Activated CD4-positive, CD25-positive, alpha-beta regulatory T cell (primary cell): ENCODE measurements around the gene TYMS.

Experiments used
- DNase-seq, 4 experiments: peaks; one replicate each; lab custom pipeline; 2025; lab: John Stamatoyannopoulos, UW

The TYMS gene

DNA sequence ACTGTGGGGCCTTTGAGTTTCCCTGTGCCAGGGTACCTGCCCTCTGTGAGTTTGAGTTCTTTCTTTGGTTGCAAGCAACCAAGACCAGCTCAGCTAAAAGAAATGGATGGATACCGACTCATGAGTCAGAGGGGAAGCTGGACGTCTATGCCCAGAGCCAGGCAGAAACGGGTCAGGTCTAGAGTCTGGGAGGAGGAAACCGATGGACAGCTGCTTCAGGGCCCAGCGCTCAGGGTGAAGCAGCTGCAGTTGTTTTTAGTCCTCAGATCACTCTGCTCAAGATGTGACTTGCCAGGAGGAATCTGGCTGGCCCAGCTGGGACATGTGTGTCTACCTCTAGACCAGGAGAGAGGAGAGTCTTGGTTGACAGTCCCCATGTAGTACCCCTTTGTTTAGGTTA lies 10.1 kb upstream of the TYMS start:
- DNase-seq: no peak

DNA sequence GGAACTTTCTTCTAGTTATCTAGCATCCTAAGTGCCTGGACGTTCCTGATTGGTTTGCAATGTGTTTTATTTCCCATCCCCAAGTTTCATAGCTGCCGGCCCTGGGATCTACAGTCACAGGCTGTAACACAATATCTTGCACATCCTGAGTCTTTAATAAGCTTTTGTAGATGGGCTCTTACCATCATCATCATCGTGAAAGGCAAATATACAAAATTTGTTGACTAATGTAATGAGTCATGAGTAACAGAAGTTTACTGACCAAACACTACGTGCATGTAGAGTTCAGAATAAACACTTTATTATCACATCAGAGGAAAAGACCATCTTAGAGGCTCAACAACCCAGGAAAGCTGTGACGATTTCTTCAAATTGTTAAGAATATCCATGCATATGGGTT lies 8.1 kb upstream of the TYMS start:
- DNase-seq: no peak

DNA sequence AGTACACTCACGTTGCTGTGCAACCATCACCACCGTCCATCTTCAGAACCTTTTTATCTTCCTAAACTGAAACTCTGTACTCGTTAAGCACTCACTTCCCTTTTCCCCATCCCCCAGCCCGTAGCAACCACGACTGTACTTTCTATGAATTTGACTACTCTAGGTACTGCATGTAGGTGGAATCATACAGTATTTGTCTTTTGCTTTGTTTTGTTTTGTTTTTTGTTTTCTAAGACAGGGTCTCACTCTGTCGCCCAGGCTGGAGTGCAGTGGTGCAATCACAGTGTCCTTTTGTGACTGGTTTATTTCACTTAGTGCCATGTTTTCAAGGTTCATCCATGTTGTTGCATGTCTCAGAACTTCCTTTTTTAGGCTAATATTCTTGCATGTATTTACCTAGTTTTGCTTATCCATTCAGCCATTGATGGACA lies 7.0 kb upstream of the TYMS start:
- DNase-seq: no peak

DNA sequence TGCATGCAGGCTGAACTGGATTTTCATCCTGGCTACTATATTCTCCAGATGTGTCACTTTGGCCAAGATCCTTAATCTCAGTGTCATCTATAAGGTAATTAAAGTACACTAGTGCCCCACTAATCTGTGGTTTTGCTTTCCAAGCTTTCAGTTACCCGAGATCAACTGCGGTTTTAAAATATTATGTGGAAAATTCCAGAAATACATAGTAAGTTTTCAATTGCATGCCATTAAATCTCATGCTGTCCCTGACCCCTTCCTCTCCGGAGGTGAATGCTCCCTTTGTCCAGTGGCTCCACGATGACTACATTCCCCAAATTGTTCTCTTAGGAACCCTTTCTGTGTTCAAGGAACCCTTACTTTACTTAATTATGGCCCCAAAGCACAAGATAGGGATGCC lies 5.3 kb upstream of the TYMS start:
- DNase-seq: no peak

DNA sequence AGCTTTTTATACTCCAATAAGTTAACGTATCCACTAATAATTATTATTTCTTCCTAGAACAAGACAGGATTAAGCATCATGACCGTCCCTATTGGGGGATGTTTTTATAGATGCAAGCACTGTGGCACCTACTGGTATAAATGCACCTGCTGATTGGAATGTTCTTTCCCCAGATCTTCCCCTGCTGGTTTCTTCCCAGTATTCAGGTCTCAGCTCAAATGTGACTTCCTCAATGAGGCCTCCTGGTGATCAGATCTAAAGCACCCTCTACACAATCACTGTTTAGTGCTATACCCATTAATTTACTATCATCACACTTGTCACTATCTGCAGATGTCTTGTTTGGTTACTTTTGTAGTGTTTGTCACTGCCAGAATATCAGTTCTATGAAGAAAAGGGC lies 3.9 kb upstream of the TYMS start:
- no peak for DNase-seq

DNA sequence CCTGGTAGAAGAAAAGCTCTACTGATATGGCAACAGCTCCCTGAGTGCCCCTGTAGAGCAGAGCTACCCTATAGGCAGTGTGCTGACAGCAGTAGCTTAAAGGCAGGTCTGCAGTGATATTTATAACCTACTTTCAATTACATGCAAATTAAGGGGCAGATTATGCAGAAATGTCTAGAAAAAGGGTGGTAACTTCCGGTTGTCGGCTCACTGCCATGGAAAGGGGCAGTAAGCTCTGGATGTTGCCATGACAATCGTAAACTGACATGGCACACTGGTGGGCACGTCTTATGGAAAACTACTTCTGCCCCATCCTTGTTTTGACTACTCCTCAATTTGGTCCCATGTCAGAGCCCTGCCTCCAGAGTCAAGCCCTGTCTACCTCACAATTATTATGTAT lies 2.9 kb upstream of the TYMS start:
- DNase-seq: no peak

DNA sequence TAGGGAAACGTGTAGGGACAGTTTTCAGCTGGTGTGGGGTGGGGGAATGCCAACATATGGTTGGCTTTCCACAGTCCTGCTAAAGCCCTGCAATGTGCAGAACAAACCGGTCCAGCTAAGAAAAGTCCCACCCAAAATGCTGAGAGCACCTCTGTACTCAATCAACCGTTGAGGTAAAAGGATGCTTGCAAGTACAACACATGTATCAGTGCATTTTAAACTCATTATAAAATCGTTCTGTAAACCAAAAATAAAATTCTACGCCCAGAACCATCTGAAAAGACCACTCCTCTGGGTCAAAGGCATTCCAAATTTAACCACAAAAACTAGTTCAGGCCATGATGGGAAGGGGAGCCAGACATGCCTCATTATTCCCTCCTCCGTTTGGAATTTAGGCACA lies 2.0 kb upstream of the TYMS start:
- DNase-seq: no peak

DNA sequence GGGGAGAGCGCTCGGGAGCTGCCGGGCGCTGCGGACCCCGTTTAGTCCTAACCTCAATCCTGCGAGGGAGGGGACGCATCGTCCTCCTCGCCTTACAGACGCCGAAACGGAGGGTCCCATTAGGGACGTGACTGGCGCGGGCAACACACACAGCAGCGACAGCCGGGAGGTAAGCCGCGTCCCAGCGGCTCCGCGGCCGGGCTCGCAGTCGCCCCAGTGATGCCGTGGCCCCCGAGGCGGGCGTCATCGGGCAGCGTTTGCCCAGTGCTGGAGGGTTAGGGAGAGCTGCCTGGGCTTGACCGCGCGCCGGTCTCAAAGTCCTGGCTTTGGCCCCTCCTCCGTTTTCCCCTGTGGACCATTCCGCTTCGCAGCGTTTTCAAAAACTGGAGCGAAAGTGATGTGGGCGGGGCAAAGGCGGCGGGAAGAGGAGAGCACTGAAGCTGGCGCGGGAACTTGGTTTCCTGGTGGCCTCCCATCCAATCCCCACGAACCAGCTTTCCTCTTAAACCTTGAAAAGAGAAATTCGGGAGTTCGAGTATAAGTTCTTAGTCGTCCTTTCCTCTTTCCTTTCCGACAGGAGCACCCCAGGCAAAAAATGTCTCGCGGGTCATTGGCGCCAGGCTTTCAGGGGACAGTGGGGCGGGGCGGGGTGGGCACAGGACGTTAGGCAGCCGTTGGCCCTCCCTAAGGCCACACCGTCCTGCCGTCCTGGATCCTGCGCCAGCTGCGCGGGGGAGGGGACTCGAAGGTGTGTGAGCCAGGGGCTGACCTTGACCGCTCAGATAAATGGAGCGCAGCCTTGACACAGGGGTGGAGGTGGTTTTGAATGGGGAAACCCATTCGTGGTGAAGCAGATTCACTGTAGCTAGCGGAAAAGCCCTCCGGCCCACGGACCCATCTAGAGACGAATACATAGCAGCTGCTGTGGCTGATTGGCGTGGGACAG lies 821 bp downstream of the TYMS start:
- DNase-seq: peak in 3 of 4 experiments; percentile 4 to 25 (median 4)

DNA sequence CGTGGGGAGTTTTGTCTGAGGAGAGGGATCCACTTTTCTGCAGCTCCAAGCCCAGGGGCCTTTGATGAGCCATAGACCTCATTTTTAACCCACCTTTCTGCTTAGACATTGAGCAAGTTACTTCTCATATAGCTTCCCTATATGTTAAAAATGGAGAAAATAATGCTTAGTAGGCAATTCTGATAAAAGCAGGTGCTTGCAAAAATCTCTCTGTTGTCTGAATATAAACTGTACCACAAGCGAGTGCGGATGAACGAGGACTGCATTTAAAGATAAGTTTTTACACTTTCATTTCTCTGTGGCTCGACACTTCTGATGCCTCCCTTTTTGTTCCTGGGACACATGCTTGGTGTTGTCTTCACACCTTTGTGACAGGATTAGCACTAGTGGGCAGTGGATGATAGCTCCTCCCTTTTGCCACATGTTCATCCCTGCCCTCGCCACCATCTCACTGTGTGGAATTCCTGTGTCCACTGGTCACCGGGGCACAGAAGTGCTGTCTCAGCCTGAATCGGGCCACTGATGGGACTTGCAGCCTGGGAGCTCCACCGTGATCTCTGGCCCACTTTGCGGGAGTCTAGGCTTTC lies 1.6 kb downstream of the TYMS start:
- DNase-seq: no peak

DNA sequence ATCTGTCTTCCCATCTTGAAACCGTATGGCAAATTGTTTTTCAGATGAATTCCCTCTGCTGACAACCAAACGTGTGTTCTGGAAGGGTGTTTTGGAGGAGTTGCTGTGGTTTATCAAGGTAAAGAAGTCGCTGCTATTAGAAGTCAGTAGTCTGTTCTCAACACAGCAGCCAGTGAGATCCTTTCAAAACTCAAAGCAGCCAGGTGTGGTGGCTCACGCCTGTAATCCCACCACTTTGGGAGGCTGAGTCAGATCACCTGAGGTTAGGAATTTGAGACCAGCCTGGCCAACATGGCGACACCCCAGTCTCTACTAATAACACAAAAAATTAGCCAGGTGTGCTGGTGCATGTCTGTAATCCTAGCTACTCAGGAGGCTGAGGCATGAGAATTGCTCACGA lies 2.1 kb downstream of the TYMS start:
- DNase-seq: no peak

DNA sequence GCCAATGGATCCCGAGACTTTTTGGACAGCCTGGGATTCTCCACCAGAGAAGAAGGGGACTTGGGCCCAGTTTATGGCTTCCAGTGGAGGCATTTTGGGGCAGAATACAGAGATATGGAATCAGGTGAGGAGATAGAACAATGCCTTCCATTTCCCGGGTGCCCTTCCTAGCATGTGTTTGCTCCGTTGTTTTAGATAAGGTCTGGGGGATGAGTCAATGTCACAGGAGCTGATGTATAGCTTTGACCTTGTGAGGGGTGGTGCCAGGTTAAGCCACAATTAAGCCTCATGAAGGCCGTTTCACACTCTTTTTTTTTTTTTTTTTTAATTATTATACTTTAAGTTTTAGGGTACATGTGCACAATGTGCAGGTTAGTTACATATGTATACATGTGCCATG lies 4.7 kb downstream of the TYMS start:
- DNase-seq: no peak

DNA sequence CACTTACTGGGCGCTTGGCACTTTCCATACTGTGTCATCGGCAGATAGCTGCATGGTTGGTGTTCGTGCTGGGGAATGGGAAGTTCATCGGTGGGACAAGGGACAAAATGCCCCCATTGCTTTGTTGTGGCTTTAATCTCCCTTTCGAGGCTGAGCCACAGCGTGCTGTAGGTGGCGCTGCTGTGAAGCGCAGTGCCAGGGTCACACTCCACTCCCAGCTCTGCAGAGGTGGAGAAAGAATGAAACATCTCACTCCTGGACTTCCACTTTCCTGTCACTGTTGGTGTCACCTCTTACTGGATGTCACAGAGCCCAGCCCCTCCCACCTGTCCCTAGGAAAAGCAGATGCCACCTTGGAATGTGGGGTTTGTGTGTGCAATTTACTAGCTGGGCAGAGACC lies 8.7 kb downstream of the TYMS start:
- DNase-seq: no peak

DNA sequence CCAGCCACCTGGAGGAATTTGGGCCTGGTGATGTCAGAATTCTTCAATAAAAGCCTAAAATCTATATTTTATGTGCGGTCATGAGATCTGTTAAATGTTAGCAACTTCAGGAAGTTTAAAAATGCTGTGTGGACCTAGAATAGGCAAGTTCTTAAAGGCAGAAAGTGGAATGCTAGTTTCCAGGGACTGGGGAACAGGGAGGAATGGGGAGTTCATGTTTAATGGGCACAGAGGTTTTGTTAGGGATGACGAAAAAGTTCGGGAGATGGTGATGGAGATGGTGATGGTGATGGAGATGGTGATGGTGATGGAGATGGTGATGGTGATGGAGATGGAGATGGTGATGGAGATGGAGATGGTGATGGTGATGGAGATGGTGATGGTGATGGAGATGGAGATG lies 9.2 kb downstream of the TYMS start:
- no peak for DNase-seq

DNA sequence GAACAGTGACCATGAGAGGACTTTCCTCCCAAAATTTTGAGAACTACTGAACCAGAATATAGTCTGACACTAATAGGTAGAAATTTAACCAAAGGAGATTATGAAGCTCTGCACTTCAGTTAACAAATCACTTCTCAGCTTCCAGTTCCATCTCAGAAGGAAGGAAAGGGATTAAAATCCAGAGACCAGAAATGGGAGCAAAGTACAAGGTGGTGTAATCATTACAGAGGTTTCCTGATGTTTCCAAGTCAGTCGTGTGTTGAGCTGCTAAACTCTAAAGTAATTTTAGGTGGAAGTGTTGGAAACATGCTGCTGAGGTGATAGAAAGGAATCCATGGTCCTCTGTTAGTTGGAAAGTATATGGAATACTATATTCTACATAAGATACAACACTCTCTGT lies 10.8 kb downstream of the TYMS start:
- no peak for DNase-seq

DNA sequence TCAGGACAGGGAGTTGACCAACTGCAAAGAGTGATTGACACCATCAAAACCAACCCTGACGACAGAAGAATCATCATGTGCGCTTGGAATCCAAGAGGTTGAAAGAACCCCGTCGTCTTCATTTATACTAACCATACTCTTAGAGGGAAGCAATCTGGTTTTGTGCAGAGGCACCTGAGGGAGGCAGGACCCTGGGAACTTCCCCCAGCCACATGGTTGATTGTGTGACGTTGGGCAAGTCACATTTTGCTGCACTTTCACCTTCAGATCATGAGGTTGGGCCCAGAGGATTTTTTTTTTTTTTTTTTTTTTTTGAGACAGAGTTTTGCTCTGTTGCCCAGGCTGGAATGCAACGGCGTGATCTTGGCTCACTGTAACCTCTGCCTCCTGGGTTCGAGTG lies 11.6 kb downstream of the TYMS start:
- no peak for DNase-seq

DNA sequence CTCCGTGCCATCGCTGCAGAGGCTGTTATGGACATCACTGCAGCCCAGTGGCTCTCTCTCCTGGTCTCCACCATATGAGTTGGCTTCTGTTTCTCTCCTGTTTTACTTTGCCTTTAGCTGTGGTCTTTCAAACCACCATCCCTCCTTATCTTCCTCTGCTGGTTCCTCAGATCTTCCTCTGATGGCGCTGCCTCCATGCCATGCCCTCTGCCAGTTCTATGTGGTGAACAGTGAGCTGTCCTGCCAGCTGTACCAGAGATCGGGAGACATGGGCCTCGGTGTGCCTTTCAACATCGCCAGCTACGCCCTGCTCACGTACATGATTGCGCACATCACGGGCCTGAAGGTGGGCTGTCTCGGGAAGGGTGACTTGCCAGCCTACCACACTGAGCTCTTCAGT lies 13.1 kb downstream of the TYMS start:
- DNase-seq: no peak

DNA sequence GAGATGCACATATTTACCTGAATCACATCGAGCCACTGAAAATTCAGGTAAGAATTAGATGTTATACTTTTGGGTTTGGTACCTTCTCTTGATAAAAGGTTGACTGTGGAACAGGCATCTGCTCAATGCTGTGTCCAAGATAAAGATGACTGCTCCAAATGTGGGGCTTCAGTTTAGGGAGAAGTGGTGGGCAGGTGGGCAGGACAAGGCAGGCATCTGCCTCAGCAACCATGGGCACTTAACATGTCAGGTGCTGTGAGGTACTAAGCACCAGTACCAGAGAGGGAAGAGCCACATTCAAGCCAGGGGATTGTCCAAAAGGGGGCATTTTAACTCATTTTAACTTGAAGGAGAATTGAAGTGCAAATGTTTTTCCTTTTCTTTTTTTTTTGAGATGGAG lies 14.0 kb downstream of the TYMS start:
- no peak for DNase-seq

DNA sequence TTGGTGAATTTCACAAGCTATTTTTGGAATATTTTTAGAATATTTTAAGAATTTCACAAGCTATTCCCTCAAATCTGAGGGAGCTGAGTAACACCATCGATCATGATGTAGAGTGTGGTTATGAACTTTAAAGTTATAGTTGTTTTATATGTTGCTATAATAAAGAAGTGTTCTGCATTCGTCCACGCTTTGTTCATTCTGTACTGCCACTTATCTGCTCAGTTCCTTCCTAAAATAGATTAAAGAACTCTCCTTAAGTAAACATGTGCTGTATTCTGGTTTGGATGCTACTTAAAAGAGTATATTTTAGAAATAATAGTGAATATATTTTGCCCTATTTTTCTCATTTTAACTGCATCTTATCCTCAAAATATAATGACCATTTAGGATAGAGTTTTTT lies 15.9 kb downstream of the TYMS start:
- no peak for DNase-seq

DNA sequence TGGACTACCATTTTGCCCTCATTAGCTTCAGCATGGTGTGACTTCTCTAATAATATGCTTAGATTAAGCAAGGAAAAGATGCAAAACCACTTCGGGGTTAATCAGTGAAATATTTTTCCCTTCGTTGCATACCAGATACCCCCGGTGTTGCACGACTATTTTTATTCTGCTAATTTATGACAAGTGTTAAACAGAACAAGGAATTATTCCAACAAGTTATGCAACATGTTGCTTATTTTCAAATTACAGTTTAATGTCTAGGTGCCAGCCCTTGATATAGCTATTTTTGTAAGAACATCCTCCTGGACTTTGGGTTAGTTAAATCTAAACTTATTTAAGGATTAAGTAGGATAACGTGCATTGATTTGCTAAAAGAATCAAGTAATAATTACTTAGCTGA lies 16.3 kb downstream of the TYMS start:
- DNase-seq: no peak

DNA sequence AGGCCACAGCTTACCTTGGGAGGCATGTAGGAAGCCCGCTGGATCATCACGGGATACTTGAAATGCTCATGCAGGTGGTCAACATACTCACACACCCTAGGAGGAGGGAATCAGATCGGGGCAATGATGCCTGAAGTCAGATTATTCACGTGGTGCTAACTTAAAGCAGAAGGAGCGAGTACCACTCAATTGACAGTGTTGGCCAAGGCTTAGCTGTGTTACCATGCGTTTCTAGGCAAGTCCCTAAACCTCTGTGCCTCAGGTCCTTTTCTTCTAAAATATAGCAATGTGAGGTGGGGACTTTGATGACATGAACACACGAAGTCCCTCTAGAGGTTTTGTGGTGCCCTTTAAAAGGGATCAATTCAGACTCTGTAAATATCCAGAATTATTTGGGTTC lies 17.9 kb downstream of the TYMS start:
- no peak for DNase-seq

DNA sequence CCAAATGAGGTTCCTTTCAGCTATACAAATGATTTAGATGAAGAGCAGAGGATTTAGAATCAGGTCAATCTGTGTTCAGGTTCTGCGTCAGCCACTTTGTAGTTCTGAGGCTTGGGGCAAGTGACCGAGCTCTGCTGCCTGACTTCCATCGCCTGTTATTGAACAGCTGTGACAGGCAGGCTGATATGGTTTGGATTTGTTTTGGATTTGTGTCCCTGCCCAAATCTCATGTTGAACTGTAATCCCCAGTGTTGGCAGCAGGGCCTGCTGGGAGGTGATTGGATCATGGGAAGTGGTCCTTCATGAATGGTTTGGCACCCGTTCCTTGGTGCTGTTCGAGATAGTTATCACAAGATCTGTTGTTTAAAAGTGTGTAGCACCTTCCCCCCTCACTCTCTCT lies 18.6 kb downstream of the TYMS start:
- no peak for DNase-seq

DNA sequence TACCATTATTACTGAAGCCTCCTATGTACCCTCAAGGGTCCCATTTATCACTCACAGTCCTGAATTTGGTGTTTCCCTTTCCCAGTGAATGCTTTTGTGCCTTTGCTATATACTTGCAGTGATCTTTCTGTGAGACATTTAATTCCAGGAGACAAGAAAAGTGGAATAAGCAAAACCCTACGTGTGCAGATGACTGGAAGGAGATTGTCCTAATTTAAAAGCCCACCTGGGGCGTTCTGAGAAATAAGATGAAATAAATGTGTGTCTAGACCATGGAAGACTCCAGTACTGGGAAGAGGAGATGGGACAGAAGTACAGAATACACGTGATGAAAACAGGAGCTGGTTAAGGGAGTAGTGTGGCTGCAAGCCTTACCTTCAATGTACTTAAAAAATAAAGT lies 19.3 kb downstream of the TYMS start:
- DNase-seq: no peak

DNA sequence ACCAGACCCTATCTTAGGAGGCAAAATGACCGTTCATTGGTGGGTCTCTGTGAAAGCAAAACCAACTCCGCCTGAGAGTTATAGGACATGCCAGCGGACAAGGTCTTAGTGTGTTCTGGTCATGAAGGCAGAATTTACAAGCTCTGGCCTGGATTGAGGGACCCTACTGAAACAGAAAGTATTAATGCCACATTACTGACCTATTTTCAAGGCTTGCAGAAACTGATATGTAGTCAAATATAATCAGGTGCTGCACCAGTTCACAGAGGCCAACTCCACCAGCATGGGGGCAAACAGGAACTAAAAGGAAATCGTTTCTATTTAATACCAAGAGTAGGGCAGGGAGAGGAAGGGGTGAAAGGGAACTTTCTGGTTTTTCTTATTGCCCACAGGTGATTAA lies 19.7 kb downstream of the TYMS start:
- DNase-seq: no peak

DNA sequence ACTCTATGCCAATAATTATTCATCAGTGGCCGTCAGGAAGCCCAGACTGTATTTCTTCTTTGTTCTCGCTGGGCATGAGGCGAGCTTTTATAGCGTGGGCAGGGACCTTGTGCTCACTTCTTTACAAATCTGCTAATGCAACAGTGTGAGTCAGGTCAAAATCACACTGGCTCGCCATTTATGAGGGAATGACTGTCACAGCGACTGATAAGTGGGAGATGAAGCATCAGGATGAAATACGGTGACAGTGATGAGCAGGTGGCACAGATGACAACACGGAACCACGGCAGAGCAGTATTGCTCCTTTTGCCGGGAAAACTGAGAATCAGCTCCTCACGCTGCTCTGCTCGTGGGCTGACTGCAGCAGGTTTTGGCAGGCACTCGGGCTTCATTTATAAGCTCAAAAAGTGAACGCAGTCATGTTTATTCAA lies 20.5 kb downstream of the TYMS start:
- DNase-seq: no peak
